Trophoblast cell (in vitro differentiated cells and primary cell): ENCODE results near the gene TMPRSS11A.

Source experiments
- DNase-seq, 2 donors: peaks; one replicate each; pipeline ENCODE4 v3.0.0-alpha.2; 2016
- H2AFZ ChIP-seq: 2 replicates; pipeline ENCODE4 v1.6.1; 2013; ENCODE audit warnings: low read length, moderate library complexity, mild to moderate bottlenecking; ENCODE audit not compliant: insufficient read depth, poor library complexity
- H2AK5ac ChIP-seq: 2 replicates; pipeline ENCODE4 v1.6.1; 2013; ENCODE audit warnings: mild to moderate bottlenecking, low read length
- H2BK120ac ChIP-seq: 2 replicates; pipeline ENCODE4 v1.6.1; 2013; ENCODE audit warnings: low read length, mild to moderate bottlenecking, moderate library complexity; ENCODE audit not compliant: insufficient read depth, poor library complexity
- H2BK12ac ChIP-seq: 2 replicates; pipeline ENCODE4 v1.6.1; 2013; ENCODE audit warnings: mild to moderate bottlenecking, low read length, moderate library complexity
- H2BK5ac ChIP-seq: 2 replicates; pipeline ENCODE4 v1.6.1; 2013; ENCODE audit warnings: low read length, low read depth, moderate library complexity, mild to moderate bottlenecking; ENCODE audit not compliant: poor library complexity
- H3K14ac ChIP-seq: 2 replicates; pipeline ENCODE4 v1.6.1; 2013; ENCODE audit warnings: mild to moderate bottlenecking, low read length
- H3K18ac ChIP-seq: 2 replicates; pipeline ENCODE4 v1.6.1; 2013; ENCODE audit warnings: mild to moderate bottlenecking, low read length
- H3K23ac ChIP-seq: 2 replicates; pipeline ENCODE4 v1.6.1; 2013; ENCODE audit warnings: low read length
- H3K27ac ChIP-seq: 2 replicates; pipeline ENCODE4 v1.5.1; 2013; ENCODE audit warnings: low read depth, mild to moderate bottlenecking, inconsistent platforms, low read length, moderate library complexity
- H3K27me3 ChIP-seq: 2 replicates; pipeline ENCODE4 v1.6.1; 2013; ENCODE audit warnings: inconsistent platforms, mild to moderate bottlenecking, low read length, moderate library complexity; ENCODE audit not compliant: insufficient read depth
- H3K36me3 ChIP-seq, 2 experiments: 1 replicate in 1 of 2; 2 replicates in 1 of 2; pipeline ENCODE4 v1.6.1; 2013; ENCODE audit warnings: low read length in 2 of 2, mild to moderate bottlenecking in 2 of 2, moderate library complexity in 1 of 2; ENCODE audit not compliant: insufficient read depth in 2 of 2, control insufficient read depth in 1 of 2
- H3K4ac ChIP-seq: 2 replicates; pipeline ENCODE4 v1.6.1; 2013; ENCODE audit warnings: low read depth, mild to moderate bottlenecking, low read length, moderate library complexity
- H3K4me1 ChIP-seq, 2 experiments: 1 replicate in 1 of 2; 2 replicates in 1 of 2; pipeline ENCODE4 v1.6.1; 2013; ENCODE audit warnings: low read length in 2 of 2, mild to moderate bottlenecking in 2 of 2, moderate library complexity in 1 of 2; ENCODE audit not compliant: insufficient read depth in 2 of 2, control insufficient read depth in 1 of 2
- H3K4me2 ChIP-seq: 2 replicates; pipeline ENCODE4 v1.6.1; 2013; ENCODE audit warnings: inconsistent platforms, mild to moderate bottlenecking, low read length, moderate library complexity
- H3K4me3 ChIP-seq: 2 replicates; pipeline ENCODE4 v1.5.1; 2013; ENCODE audit warnings: mild to moderate bottlenecking, low read depth, low read length, inconsistent platforms
- H3K79me1 ChIP-seq: one replicate; pipeline ENCODE4 v1.6.1; 2013; ENCODE audit warnings: low read length
- H3K79me2 ChIP-seq: 2 replicates; pipeline ENCODE4 v1.6.1; 2013; ENCODE audit warnings: low read length, mild to moderate bottlenecking; ENCODE audit not compliant: control insufficient read depth, insufficient read depth, poor library complexity
- H3K9ac ChIP-seq: 2 replicates; pipeline ENCODE4 v1.6.1; 2013; ENCODE audit warnings: mild to moderate bottlenecking, low read length
- H3K9me3 ChIP-seq: 2 replicates; pipeline ENCODE4 v1.6.1; 2013; ENCODE audit warnings: low read depth, mild to moderate bottlenecking, control low read depth, inconsistent platforms, low read length; ENCODE audit not compliant: insufficient read depth
- H4K12ac ChIP-seq: 2 replicates; pipeline ENCODE4 v1.6.1; 2013; ENCODE audit warnings: low read depth, mild to moderate bottlenecking, low read length, moderate library complexity
- H4K8ac ChIP-seq: 2 replicates; pipeline ENCODE4 v1.6.1; 2013; ENCODE audit warnings: low read depth, mild to moderate bottlenecking, low read length, moderate library complexity
- H4K91ac ChIP-seq: one replicate; pipeline ENCODE4 v1.6.1; 2013; ENCODE audit warnings: low read depth, mild to moderate bottlenecking, low read length, moderate library complexity
- WGBS: extraction: QIAGEN DNeasy Blood & Tissue Kit; methylation state at CpG from one replicate; pipeline ENCODE4 v1.1.7; 2013; ENCODE audit warnings: missing lambda C conversion rate; ENCODE audit not compliant: insufficient read length, insufficient coverage; ENCODE audit errors: extremely low coverage; 5-methylcytosine and 5-hydroxymethylcytosine counted together

TMPRSS11A gene

GRCh38 chr4:67922697-67923096 is 40.6 kb downstream of the TMPRSS11A start:
- H2BK12ac ChIP-seq = no peak overlapping the region
- no peak overlapping the region for H2AK5ac ChIP-seq
- H3K18ac ChIP-seq = no peak overlapping the region
- no peak overlapping the region for H3K23ac ChIP-seq
- no peak overlapping the region for H2AFZ ChIP-seq
- no peaks in the 10 kb centered on the region for H3K27me3 ChIP-seq
- H3K9me3 ChIP-seq = peaks cover 6% of the 10 kb centered on the region
- H4K12ac ChIP-seq = no peak overlapping the region
- no CpG with 5 or more reads among the region's 4 CpGs for WGBS
- H3K9ac ChIP-seq = no peak overlapping the region
- H3K27ac ChIP-seq = no peak overlapping the region
- no peak for DNase-seq
- no peak overlapping the region for H3K14ac ChIP-seq
- H3K36me3 ChIP-seq = no peaks in the 10 kb centered on the region
- H2BK120ac ChIP-seq = no peak overlapping the region
- H3K4me1 ChIP-seq = no peaks in the 10 kb centered on the region
- no peak overlapping the region for H4K91ac ChIP-seq
- no peak overlapping the region for H3K4me3 ChIP-seq
- no peak overlapping the region for H3K4ac ChIP-seq
- no peak overlapping the region for H3K4me2 ChIP-seq
- H2BK5ac ChIP-seq = no peak overlapping the region
- H3K79me1 ChIP-seq = no peaks in the 10 kb centered on the region
- H3K79me2 ChIP-seq = no peaks in the 10 kb centered on the region
- H4K8ac ChIP-seq = no peak overlapping the region

GRCh38 chr4:67918428-67918827 is 44.9 kb downstream of the TMPRSS11A start:
- no peaks in the 10 kb centered on the region for H3K9me3 ChIP-seq
- H3K79me1 ChIP-seq = no peaks in the 10 kb centered on the region
- H4K91ac ChIP-seq = no peak overlapping the region
- no peak overlapping the region for H2BK120ac ChIP-seq
- H2AFZ ChIP-seq = no peak overlapping the region
- no peaks in the 10 kb centered on the region for H3K27me3 ChIP-seq
- no peaks in the 10 kb centered on the region for H3K36me3 ChIP-seq
- no peaks in the 10 kb centered on the region for H3K79me2 ChIP-seq
- H2AK5ac ChIP-seq = no peak overlapping the region
- no peaks in the 10 kb centered on the region for H3K4me1 ChIP-seq
- no peak overlapping the region for H3K4me2 ChIP-seq
- H3K23ac ChIP-seq = no peak overlapping the region
- H3K9ac ChIP-seq = no peak overlapping the region
- H2BK5ac ChIP-seq = no peak overlapping the region
- no peak overlapping the region for H4K8ac ChIP-seq
- no peak overlapping the region for H3K4me3 ChIP-seq
- H2BK12ac ChIP-seq = no peak overlapping the region
- H3K4ac ChIP-seq = no peak overlapping the region
- no peak overlapping the region for H3K27ac ChIP-seq
- H3K14ac ChIP-seq = no peak overlapping the region
- H4K12ac ChIP-seq = no peak overlapping the region
- no peak overlapping the region for H3K18ac ChIP-seq
- no peak for DNase-seq

GRCh38 chr4:67915400-67915966 is 47.8 kb downstream of the TMPRSS11A start:
- Histone ChIP-seq H2BK12ac (no peak overlapping the region), H3K36me3 (no peaks in the 10 kb centered on the region), H3K14ac (no peak overlapping the region), H4K91ac (no peak overlapping the region), H3K4me2 (no peak overlapping the region), H4K8ac (no peak overlapping the region), H2AFZ (no peak overlapping the region), H3K27ac (no peak overlapping the region), H3K9me3 (no peaks in the 10 kb centered on the region), H3K4me1 (no peaks in the 10 kb centered on the region), H3K4me3 (no peak overlapping the region), H4K12ac (no peak overlapping the region), H2AK5ac (no peak overlapping the region), H3K4ac (no peak overlapping the region), H2BK5ac (no peak overlapping the region), H3K79me1 (no peaks in the 10 kb centered on the region), H3K23ac (no peak overlapping the region), H3K79me2 (no peaks in the 10 kb centered on the region), H3K9ac (no peak overlapping the region), H2BK120ac (no peak overlapping the region), H3K27me3 (no peaks in the 10 kb centered on the region), H3K18ac (no peak overlapping the region)
- WGBS = no CpG with 5 or more reads among the region's 5 CpGs
- DNase-seq = no peak

- Histone ChIP-seq H3K79me2 (no peaks in the 10 kb centered on the region), H3K23ac (no peak overlapping the region), H3K14ac (no peak overlapping the region), H2AFZ (no peak overlapping the region), H3K4me1 (no peaks in the 10 kb centered on the region), H4K12ac (no peak overlapping the region), H3K27me3 (no peaks in the 10 kb centered on the region), H3K27ac (no peak overlapping the region), H2BK12ac (no peak overlapping the region), H4K91ac (no peak overlapping the region), H3K18ac (no peak overlapping the region), H3K9me3 (no peaks in the 10 kb centered on the region), H3K9ac (no peak overlapping the region), H3K36me3 (no peaks in the 10 kb centered on the region), H3K4ac (no peak overlapping the region), H3K4me2 (no peak overlapping the region), H3K4me3 (no peak overlapping the region), H3K79me1 (no peaks in the 10 kb centered on the region), H2AK5ac (no peak overlapping the region), H2BK5ac (no peak overlapping the region), H4K8ac (no peak overlapping the region), H2BK120ac (no peak overlapping the region)
- no CpG with 5 or more reads among the region's 2 CpGs for WGBS
- no peak for DNase-seq
Measured at GRCh38 chr4:67912080-67912479, 51.2 kb downstream of the TMPRSS11A start.
